H1 (cell line): ENCODE results near the gene PDGFRA.

Experiments used
- E2F6 ChIP-seq: IDR thresholded peaks from 2 replicates; pipeline ENCODE4 v1.6.1; 2012; ENCODE audit warnings: inconsistent platforms
- EZH2 ChIP-seq: fragments of 200-600 bp; sonication (generic); IDR thresholded peaks from 2 replicates; pipeline ENCODE4 v1.7.1; 2012; ENCODE audit warnings: low read depth, mild to moderate bottlenecking, moderate library complexity, low read length, inconsistent platforms; ENCODE audit not compliant: severe bottlenecking
- RAD21 ChIP-seq, 2 experiments: IDR thresholded peaks in 1 of 2; conservative IDR thresholded peaks in 1 of 2; 2 replicates each; pipeline ENCODE4 v1.6.1; 2011; ENCODE audit warnings: low read depth in 2 of 2, low read length in 2 of 2, improper control_type of control experiment in 1 of 2, inconsistent platforms in 1 of 2, mild to moderate bottlenecking in 1 of 2, moderate library complexity in 1 of 2
- SP1 ChIP-seq: IDR thresholded peaks from 2 replicates; pipeline ENCODE4 v1.6.1; 2011; ENCODE audit warnings: low read depth, low read length
- TF ChIP-seq, protein P1 (sequence below), 3 experiments: IDR thresholded peaks; 1 replicate in 2 of 3; 2 replicates in 1 of 3; pipeline versions ENCODE4 v1.5.1 to v1.6.1; 2011; ENCODE audit warnings: low read length in 3 of 3, mild to moderate bottlenecking in 3 of 3, inconsistent platforms in 2 of 3, low read depth in 1 of 3, moderate library complexity in 1 of 3; ENCODE audit not compliant: insufficient read depth in 1 of 3; ENCODE audit errors: control extremely low read depth in 1 of 3

DNA sequence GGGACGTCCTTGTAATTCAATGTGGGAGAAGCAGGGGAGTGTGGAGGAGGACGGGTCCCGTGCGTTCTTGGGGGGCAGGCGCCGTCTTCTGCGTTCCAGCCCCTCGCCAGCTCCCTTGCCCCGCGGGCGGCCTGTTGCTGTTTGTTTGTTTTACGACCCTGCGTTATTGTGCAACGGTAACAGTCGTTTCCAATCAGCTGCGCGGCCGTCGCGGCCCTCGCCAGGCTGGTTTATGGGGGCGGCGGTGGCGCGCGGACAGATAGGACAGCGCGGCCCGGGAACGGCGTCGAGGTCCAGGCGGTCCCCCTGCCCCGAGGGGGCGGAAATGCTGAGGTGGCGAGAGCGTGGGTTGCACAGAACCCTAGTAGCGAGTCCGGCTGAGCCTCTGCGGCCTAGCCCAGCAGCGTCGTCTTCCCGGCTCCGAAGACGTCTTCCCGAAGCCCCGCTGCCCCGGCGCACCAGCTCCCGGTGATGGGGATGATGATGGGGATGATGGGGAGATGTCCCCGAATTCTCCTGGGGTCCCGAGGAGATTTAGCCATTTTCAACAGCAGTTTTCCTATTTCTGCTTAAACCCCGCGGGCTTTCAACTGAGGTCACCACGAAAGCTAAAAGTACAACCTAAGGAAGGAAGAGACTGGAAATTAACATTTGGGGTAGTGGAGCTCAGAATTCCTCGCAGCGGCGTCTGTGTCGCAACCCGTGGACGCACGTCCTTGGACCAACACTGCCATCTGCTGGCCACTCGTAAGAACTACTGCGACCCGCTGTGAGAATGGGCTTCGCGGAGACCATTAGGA, 4.8 kb downstream of the PDGFRA start:
- TF ChIP-seq E2F6 (peak; percentile 30; the same call in 1 of the 2 replicates), SP1 (no peak), EZH2 (peak; percentile 57), RAD21 (IDR thresholded peaks at IDR 0.05 in 1 of 2, conservative IDR thresholded peaks at IDR 0.05 in 1 of 2; ENCODE audit: low read depth in 2 of 2, low read length in 2 of 2) (peak; percentile 91 to 92)
- TF ChIP-seq, protein P1, sequence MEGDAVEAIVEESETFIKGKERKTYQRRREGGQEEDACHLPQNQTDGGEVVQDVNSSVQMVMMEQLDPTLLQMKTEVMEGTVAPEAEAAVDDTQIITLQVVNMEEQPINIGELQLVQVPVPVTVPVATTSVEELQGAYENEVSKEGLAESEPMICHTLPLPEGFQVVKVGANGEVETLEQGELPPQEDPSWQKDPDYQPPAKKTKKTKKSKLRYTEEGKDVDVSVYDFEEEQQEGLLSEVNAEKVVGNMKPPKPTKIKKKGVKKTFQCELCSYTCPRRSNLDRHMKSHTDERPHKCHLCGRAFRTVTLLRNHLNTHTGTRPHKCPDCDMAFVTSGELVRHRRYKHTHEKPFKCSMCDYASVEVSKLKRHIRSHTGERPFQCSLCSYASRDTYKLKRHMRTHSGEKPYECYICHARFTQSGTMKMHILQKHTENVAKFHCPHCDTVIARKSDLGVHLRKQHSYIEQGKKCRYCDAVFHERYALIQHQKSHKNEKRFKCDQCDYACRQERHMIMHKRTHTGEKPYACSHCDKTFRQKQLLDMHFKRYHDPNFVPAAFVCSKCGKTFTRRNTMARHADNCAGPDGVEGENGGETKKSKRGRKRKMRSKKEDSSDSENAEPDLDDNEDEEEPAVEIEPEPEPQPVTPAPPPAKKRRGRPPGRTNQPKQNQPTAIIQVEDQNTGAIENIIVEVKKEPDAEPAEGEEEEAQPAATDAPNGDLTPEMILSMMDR (IDR thresholded peaks at IDR 0.05; ENCODE audit: control extremely low read depth in 1 of 3, insufficient read depth in 1 of 3, low read depth in 1 of 3, low read length in 3 of 3): peak in 2 of 3 experiments; percentile 79; a peak in 3 of 4 replicates
